ENCODE data around the gene FXYD3. TPM values are rescaled to one million over a fixed set of nuclear protein-coding genes. Genes with fewer than 3 reads are reported as not detected.

FXYD3 gene
- total RNA-seq, 4 donors from 2014 or later: 1.7 to 2.0 TPM; not detected in 2

- TF ChIP-seq CTCF (IDR thresholded peaks at IDR 0.05; ENCODE audit: low read depth): no peak
Measured at GRCh38 chr19:35122687-35123551, 7.3 kb downstream of the FXYD3 start.

- no peak for TF ChIP-seq CTCF (IDR thresholded peaks at IDR 0.05; ENCODE audit: low read depth)
Measured at GRCh38 chr19:35123573-35123972, 8.0 kb downstream of the FXYD3 start.

GRCh38 chr19:35124098-35125060 lies 8.8 kb downstream of the FXYD3 start:
- no peak for TF ChIP-seq CTCF (IDR thresholded peaks at IDR 0.05; ENCODE audit: low read depth)

GRCh38 chr19:35125270-35125717 lies 9.7 kb downstream of the FXYD3 start:
- TF ChIP-seq CTCF (IDR thresholded peaks at IDR 0.05; ENCODE audit: low read depth): no peak

GRCh38 chr19:35125749-35126623 lies 10.4 kb downstream of the FXYD3 start:
- no peak for TF ChIP-seq CTCF (IDR thresholded peaks at IDR 0.05; ENCODE audit: low read depth)

- TF ChIP-seq CTCF (IDR thresholded peaks at IDR 0.05; ENCODE audit: low read depth): no peak
Measured at GRCh38 chr19:35126624-35126959, 11.0 kb downstream of the FXYD3 start.

Data from subcutaneous adipose tissue (tissue), 4 donors.